Measurements from ENCODE around the gene THG1L.

- TF ChIP-seq, protein P1, sequence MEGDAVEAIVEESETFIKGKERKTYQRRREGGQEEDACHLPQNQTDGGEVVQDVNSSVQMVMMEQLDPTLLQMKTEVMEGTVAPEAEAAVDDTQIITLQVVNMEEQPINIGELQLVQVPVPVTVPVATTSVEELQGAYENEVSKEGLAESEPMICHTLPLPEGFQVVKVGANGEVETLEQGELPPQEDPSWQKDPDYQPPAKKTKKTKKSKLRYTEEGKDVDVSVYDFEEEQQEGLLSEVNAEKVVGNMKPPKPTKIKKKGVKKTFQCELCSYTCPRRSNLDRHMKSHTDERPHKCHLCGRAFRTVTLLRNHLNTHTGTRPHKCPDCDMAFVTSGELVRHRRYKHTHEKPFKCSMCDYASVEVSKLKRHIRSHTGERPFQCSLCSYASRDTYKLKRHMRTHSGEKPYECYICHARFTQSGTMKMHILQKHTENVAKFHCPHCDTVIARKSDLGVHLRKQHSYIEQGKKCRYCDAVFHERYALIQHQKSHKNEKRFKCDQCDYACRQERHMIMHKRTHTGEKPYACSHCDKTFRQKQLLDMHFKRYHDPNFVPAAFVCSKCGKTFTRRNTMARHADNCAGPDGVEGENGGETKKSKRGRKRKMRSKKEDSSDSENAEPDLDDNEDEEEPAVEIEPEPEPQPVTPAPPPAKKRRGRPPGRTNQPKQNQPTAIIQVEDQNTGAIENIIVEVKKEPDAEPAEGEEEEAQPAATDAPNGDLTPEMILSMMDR (IDR thresholded peaks at IDR 0.05) = no peak
- TF ChIP-seq POLR2AphosphoS5 (IDR thresholded peaks at IDR 0.05) (no peak), EP300 (IDR thresholded peaks at IDR 0.05) (no peak), POLR2A (IDR thresholded peaks at IDR 0.05) (no peak)
These were observed 16.7 kb upstream of the THG1L start for GRCh38 chr5:157714596-157714864.

All from gastroesophageal sphincter (tissue), 3 donors.